Muscle layer of colon (tissue), 2 donors: Measurements from ENCODE around the gene POMGNT1.

Source experiments
- H3K27ac ChIP-seq: one replicate; pipeline ENCODE4 v1.7.0; 2013; ENCODE audit warnings: low read depth, mild to moderate bottlenecking, low read length, moderate library complexity
- H3K27me3 ChIP-seq, 2 donors: one replicate each; pipeline ENCODE4 v1.7.0; 2013; ENCODE audit warnings: low read length in 2 of 2, mild to moderate bottlenecking in 2 of 2; ENCODE audit not compliant: insufficient read depth in 2 of 2, control insufficient read depth in 1 of 2
- H3K36me3 ChIP-seq: one replicate; pipeline ENCODE4 v1.7.0; 2013; ENCODE audit warnings: mild to moderate bottlenecking, low read length; ENCODE audit not compliant: insufficient read depth
- H3K4me1 ChIP-seq: one replicate; pipeline ENCODE4 v1.7.0; 2013; ENCODE audit warnings: mild to moderate bottlenecking, low read length; ENCODE audit not compliant: insufficient read depth
- H3K4me3 ChIP-seq, 2 donors: one replicate each; pipeline ENCODE4 v1.7.0; 2013; ENCODE audit warnings: low read length in 2 of 2, low read depth in 1 of 2, mild to moderate bottlenecking in 1 of 2, moderate library complexity in 1 of 2
- H3K9ac ChIP-seq: one replicate; pipeline ENCODE4 v1.7.0; 2013; ENCODE audit warnings: low read length
- H3K9me3 ChIP-seq: one replicate; pipeline ENCODE4 v1.7.0; 2013; ENCODE audit warnings: mild to moderate bottlenecking, low read length
- donor health status: abdominal sarcoma.
- donor health status: Adenocarcinoma of cecum.

The POMGNT1 gene

DNA sequence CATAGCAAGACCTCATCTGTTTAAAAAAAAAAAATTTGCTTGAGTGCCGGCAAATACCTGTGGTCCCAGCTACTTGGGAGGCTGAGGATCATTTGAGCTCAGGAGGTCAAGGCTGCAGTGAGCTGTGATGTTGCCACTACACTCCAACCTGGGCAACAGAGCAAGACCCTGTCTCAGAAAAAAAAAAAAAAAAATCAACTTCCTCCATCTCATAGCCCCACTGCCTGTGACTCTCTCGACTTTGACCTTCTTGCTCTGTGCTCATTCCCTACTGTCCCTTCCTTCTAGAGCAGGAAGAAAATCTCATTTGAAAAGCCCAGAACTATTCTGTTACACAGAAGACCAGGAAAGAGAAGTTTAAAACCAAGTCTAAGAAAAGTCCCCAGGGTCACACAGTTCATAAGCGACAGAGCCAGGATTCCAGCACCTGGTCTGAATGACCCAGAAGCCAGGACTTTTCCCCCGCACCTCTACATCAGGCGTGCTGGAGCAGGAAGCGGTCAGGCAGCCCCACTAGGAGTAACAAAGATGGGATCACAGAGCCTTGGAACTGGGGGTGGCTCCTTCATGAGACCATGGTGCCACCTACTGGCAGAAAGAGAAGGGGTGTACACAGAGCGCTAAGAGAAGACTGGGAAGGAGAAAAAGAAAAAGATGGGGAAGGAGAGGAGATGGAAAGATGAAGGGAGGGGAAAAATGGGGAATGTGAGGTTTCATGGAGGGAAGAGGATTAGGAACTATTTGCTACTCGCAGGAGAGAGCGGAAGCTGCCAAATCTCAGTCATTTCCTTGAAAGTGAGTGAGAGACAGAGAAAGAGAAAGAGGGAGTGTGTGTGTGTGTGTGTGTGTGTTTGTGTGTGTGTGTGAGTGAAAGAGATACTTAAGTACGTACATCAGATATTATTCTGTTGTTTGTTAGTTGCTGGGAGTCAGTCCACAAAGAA is 18.8 kb downstream of the POMGNT1 start:
- Histone ChIP-seq H3K36me3 (no peaks in the 10 kb centered on the region), H3K4me3 (no peak overlapping the region), H3K4me1 (peaks cover 19% of the 10 kb centered on the region), H3K9me3 (no peaks in the 10 kb centered on the region), H3K27me3 (no peaks in the 10 kb centered on the region), H3K27ac (no peak overlapping the region), H3K9ac (no peak overlapping the region)

DNA sequence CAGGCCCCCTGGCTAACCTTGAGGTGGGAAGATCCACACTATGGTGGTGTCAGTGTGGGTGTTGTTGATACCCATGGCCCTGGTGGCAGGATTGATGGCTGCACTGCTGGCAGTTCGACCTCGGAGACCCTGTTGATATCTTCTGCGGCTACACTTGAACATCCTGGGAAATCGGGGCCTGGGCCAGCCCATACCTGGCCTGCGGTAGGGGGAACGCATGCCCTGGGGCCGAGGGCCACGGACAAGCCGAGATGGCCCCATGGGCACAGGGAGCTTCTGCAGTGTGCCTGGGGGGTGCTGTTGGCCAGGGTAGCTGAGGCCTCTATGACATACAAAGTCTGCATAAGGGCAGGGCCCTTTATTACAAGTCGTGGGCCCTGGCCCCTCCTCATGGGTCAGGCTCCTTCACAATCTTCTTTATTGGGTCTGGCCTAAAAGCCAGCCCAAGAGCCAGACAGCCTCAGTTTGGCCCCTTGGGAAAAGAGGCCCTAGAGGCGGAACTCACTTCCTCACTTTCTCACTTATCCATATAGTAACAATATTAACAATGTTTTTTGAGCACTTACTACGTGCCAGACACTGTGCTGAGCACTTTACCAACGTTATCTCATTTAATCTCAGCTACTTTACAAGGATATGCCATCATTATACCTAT is 21.9 kb downstream of the POMGNT1 start, which contains the start of gene P3R3URF:
TSS of gene P3R3URF (minus strand) at position 278 of the 655 bp plus-strand sequence. CDS start at position 261, 17 bp downstream.
- H3K27ac ChIP-seq: no peak within 1 kb of the TSS
- no peak within 1 kb of the TSS for H3K9ac ChIP-seq
- H3K9me3 ChIP-seq: no peaks in the 10 kb centered on the region
- no peaks in the 10 kb centered on the region for H3K27me3 ChIP-seq
- peaks cover 25% of the 10 kb centered on the region for H3K4me1 ChIP-seq
- no peaks in the 10 kb centered on the region for H3K36me3 ChIP-seq
- H3K4me3 ChIP-seq: no peak within 1 kb of the TSS

GRCh38 chr1:46175243-46175642 is 23.0 kb downstream of the POMGNT1 start:
- no peaks in the 10 kb centered on the region for H3K27me3 ChIP-seq
- peaks cover 25% of the 10 kb centered on the region for H3K4me1 ChIP-seq
- no peaks in the 10 kb centered on the region for H3K36me3 ChIP-seq
- no peak overlapping the region for H3K9ac ChIP-seq
- no peak overlapping the region for H3K27ac ChIP-seq
- H3K9me3 ChIP-seq: no peaks in the 10 kb centered on the region
- H3K4me3 ChIP-seq: no peak overlapping the region

DNA sequence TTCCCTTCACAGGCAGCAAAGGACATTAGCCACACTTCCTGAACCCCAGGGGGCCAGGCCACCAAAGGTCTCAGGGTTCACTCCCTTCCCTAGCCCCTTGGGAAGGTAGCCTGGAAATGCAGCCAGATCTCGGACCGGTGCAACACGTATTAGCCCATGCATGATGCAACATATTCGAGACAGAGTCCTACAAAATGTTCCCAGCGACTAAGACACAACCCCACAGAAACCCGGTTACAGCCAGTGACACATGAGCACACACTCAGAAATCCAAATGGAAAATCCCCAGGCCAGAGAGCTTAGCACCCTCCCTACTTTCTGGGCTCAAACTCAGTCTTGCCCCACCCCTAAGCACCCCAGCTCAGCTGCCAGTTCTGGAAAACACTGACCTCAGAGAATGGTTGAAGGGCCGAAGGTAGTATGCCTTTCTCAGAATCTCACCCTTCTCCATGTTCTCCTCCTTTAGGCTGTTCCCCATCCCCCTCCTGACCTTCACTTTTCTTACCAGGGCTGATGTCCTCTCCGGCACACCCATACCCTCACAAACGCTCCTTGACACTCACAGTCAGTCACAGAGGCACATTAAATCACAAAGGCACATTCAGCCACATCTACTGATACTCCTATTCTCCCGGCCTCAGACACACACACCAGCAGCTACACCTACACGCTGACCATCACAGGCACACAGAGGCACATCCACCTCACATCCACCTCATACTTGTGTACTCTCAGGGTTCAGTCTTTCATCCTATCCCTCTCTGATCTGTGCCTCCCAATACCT is 23.6 kb downstream of the POMGNT1 start, which contains the start of gene TSPAN1:
TSS of gene TSPAN1 (plus strand) at position 640 of the 784 bp plus-strand sequence. CDS start 6,021 bp downstream, outside the sequence.
- H3K36me3 ChIP-seq: no peaks in the 10 kb centered on the region
- no peak within 1 kb of the TSS for H3K9ac ChIP-seq
- H3K27me3 ChIP-seq: no peaks in the 10 kb centered on the region
- peaks cover 25% of the 10 kb centered on the region for H3K4me1 ChIP-seq
- H3K27ac ChIP-seq: no peak within 1 kb of the TSS
- H3K9me3 ChIP-seq: no peaks in the 10 kb centered on the region
- peak within 1 kb of the TSS in 1 of 2 donors; percentile 8 for H3K4me3 ChIP-seq

DNA sequence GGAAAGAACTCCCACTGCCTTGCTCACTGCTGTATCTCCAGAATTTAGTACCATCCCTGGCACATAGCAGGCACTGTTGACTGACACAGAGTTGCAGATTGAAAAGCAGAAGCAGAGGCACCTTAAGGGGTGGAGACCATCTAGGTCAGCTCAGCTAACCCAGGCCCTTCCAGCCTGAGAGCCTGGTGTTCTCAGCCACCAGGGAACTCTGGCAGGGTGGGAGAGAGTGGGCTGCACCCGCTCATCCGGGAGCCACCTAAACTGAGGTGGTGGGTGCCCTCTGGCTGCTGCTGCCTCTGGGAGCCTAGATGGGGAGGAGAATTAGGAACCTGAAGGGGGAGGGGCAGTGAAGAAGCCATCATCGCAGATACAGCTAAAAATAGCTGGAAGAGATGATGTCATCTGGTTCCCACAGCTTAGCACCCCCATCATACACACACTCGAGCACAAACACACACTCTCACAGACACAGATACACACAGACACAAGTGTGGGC is 24.8 kb downstream of the POMGNT1 start:
- Histone ChIP-seq H3K27me3 (peaks cover 0 to 3% of the 10 kb centered on the region in 2 donors), H3K9me3 (no peaks in the 10 kb centered on the region), H3K9ac (no peak overlapping the region), H3K4me1 (peaks cover 21% of the 10 kb centered on the region), H3K27ac (peak overlapping the region; percentile 43), H3K4me3 (peak overlapping the region in 1 of 2 donors; percentile 8), H3K36me3 (no peaks in the 10 kb centered on the region)

GRCh38 chr1:46172321-46172720 is 25.9 kb downstream of the POMGNT1 start:
- Histone ChIP-seq H3K9me3 (no peaks in the 10 kb centered on the region), H3K9ac (no peak overlapping the region), H3K27ac (no peak overlapping the region), H3K4me1 (peaks cover 25% of the 10 kb centered on the region), H3K36me3 (no peaks in the 10 kb centered on the region), H3K4me3 (no peak overlapping the region), H3K27me3 (peaks cover 0 to 6% of the 10 kb centered on the region in 2 donors)

DNA sequence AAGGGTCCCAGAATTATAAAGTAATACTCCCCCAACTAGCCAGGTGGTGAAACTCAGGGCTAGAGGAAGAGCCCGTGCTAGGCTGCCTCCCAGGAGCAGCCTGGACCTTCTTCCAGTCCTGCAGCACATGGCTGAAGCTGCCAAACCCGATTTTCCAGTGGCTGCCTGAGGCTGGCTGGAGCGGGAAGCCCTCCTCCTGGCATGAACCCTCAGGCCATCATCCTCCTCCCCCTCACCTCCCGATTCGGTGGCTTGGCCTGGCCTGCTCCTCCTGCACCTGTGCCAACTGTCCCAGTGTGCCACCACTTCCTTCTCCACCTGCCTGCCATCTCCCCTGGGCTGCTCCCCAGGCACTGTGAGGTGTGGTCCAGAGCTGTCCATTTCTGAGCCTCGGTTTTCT is 26.4 kb downstream of the POMGNT1 start:
- Histone ChIP-seq H3K4me1 (peaks cover 28% of the 10 kb centered on the region), H3K27ac (no peak overlapping the region), H3K9ac (no peak overlapping the region), H3K27me3 (peaks cover 0 to 6% of the 10 kb centered on the region in 2 donors), H3K36me3 (no peaks in the 10 kb centered on the region), H3K4me3 (no peak overlapping the region), H3K9me3 (no peaks in the 10 kb centered on the region)

- Histone ChIP-seq H3K4me3 (no peak overlapping the region), H3K27me3 (peaks cover 0 to 6% of the 10 kb centered on the region in 2 donors), H3K9me3 (no peaks in the 10 kb centered on the region), H3K27ac (no peak overlapping the region), H3K4me1 (peaks cover 28% of the 10 kb centered on the region), H3K36me3 (no peaks in the 10 kb centered on the region), H3K9ac (no peak overlapping the region)
Measured at GRCh38 chr1:46171351-46171750, 26.9 kb downstream of the POMGNT1 start.

DNA sequence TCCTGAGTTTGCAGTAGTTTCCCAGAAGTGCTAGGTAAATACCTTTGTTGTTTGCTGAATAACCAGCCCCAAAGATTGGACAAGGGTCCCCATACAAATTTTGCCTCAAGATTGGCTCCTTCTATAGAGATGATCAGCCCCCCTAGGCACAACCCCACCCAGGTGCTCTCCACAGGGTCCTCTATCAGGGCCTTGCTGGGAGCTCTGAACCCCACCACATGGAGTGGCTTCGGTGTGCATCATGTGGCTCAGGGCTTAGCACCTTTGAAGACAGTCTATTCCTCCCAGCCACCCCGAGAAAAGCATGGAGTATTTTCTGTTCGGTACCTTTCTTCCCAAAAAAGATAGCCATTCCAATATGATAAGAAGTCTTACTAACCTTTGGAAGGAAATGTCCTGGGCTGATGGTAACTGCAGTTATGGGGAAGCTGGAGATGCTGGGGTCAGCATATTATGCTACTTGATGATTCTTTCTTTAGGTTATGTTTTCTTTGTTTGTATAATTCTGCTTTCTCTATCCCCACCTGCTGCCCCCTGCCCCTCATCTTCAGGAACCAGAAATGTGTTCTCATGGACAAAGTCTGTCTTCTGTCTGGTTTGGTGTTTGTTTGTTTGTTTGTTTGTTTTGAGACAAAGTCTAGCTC is 28.3 kb downstream of the POMGNT1 start:
- peaks cover 0 to 6% of the 10 kb centered on the region in 2 donors for H3K27me3 ChIP-seq
- H3K4me1 ChIP-seq: peaks cover 27% of the 10 kb centered on the region
- H3K27ac ChIP-seq: no peak overlapping the region
- H3K4me3 ChIP-seq: no peak overlapping the region
- H3K9ac ChIP-seq: no peak overlapping the region
- H3K9me3 ChIP-seq: no peaks in the 10 kb centered on the region
- H3K36me3 ChIP-seq: no peaks in the 10 kb centered on the region

DNA sequence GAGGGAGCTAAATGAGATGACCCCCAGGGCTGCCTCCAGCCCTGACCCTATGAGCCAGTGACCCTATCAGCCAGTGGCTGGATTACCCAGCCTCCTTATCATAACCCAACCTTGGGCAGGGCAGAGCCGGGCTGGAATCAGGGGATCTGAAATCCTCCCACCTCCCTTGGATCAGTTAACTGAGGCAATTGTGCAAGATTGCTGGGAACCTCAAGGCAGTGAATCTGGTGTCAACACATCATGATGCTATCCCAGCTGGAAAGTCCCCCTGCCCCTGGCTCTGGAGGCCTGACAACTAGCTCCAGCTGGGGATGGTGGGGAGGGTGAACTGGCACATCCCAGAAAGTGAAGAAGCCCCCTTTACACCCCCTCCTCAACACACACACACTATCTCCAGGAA is 29.8 kb downstream of the POMGNT1 start:
- no peak overlapping the region for H3K4me3 ChIP-seq
- no peaks in the 10 kb centered on the region for H3K36me3 ChIP-seq
- H3K9ac ChIP-seq: no peak overlapping the region
- no peaks in the 10 kb centered on the region for H3K9me3 ChIP-seq
- peaks cover 0 to 6% of the 10 kb centered on the region in 2 donors for H3K27me3 ChIP-seq
- H3K27ac ChIP-seq: no peak overlapping the region
- peaks cover 13% of the 10 kb centered on the region for H3K4me1 ChIP-seq
